Neural cell (in vitro differentiated cells): ENCODE measurements around the gene ARHGDIB.

Experiments used
- CTCF ChIP-seq: fragments of 450-650 bp; IDR thresholded peaks from 2 replicates; pipeline ENCODE4 v1.5.1; 2014; ENCODE audit warnings: antibody characterized with exemption, mild to moderate bottlenecking, moderate library complexity; ENCODE audit not compliant: poor library complexity, severe bottlenecking
- EP300 ChIP-seq: fragments of 450-650 bp; conservative IDR thresholded peaks from 2 replicates; pipeline ENCODE4 v1.6.1; 2014; ENCODE audit warnings: antibody characterized with exemption, mild to moderate bottlenecking, moderate library complexity; ENCODE audit not compliant: poor library complexity, severe bottlenecking
- EZH2 ChIP-seq: fragments of 200-600, 300-800 bp; shearing (Covaris generic), sonication (generic); IDR thresholded peaks from 2 replicates; pipeline ENCODE4 v1.6.1; 2014; ENCODE audit warnings: antibody characterized with exemption, low read length, borderline replicate concordance, mild to moderate bottlenecking; ENCODE audit not compliant: insufficient read depth, poor library complexity, severe bottlenecking

GRCh38 chr12:14913381-14913781 is 48.0 kb downstream of the ARHGDIB start:
- TF ChIP-seq CTCF (no peak), EZH2 (no peak), EP300 (no peak)
